OCI-LY3 (cell line): Measurements from ENCODE around the gene CD248.

Experiments used
- H2AFZ ChIP-seq: fragments of 200-600, 300-600 bp; shearing (Covaris generic); 2 replicates; pipeline ENCODE4 v1.6.0; 2014; ENCODE audit warnings: antibody characterized with exemption, low read depth, low read length
- H3K27ac ChIP-seq: fragments of 200-600, 300-600 bp; sonication (generic); 2 replicates; pipeline ENCODE4 v1.5.1; 2014; ENCODE audit warnings: mild to moderate bottlenecking, low read length, moderate library complexity, mixed read lengths
- H3K27me3 ChIP-seq: fragments of 200-600, 300-600 bp; sonication (generic); 2 replicates; pipeline ENCODE4 v1.6.1; 2014; ENCODE audit warnings: low read depth, low read length, mixed read lengths
- H3K36me3 ChIP-seq: fragments of 200-600, 300-600 bp; sonication (generic); replicated peaks from 2 replicates; pipeline ENCODE3; 2014; ENCODE audit warnings: low read depth, low read length, mixed read lengths
- H3K4me1 ChIP-seq: fragments of 300-600, 200-600 bp; sonication (generic); 2 replicates; pipeline ENCODE4 v1.6.1; 2014; ENCODE audit warnings: low read length, mixed read lengths
- H3K4me2 ChIP-seq: fragments of 200-600, 300-600 bp; sonication (generic); 2 replicates; pipeline ENCODE4 v1.6.1; 2014; ENCODE audit warnings: low read length, mixed read lengths
- H3K4me3 ChIP-seq: fragments of 300-600, 200-600 bp; sonication (generic); 2 replicates; pipeline ENCODE4 v1.5.1; 2014; ENCODE audit warnings: antibody characterized with exemption, mild to moderate bottlenecking, low read length, moderate library complexity
- H3K79me2 ChIP-seq: fragments of 300-600, 200-600 bp; shearing (Covaris generic); 2 replicates; pipeline ENCODE4 v1.6.1; 2014; ENCODE audit warnings: mild to moderate bottlenecking, low read length, mixed read lengths
- H3K9ac ChIP-seq: fragments of 300-600, 200-600 bp; shearing (Covaris generic); 2 replicates; pipeline ENCODE4 v1.6.0; 2014; ENCODE audit warnings: mild to moderate bottlenecking, low read length, moderate library complexity
- H3K9me3 ChIP-seq: fragments of 200-600, 300-600 bp; shearing (Covaris generic); 2 replicates; pipeline ENCODE4 v1.6.1; 2014; ENCODE audit warnings: low read length, mixed read lengths; ENCODE audit not compliant: insufficient read depth
- H4K20me1 ChIP-seq: fragments of 200-600, 300-600 bp; sonication (generic); 2 replicates; pipeline ENCODE4 v1.6.1; 2016; ENCODE audit warnings: low read length, mixed read lengths; ENCODE audit not compliant: insufficient read depth
- CTCF ChIP-seq: fragments of 200-600, 300-600 bp; sonication (generic); IDR thresholded peaks from 2 replicates; pipeline ENCODE4 v1.5.1; 2014; ENCODE audit warnings: antibody characterized with exemption, low read length, low read depth
- EZH2phosphoT487 ChIP-seq: fragments of 200-600 bp; shearing (Covaris generic); IDR thresholded peaks from 2 replicates; pipeline ENCODE4 v1.6.1; 2018; ENCODE audit warnings: antibody characterized with exemption, mixed run types, low read depth

CD248 gene

DNA sequence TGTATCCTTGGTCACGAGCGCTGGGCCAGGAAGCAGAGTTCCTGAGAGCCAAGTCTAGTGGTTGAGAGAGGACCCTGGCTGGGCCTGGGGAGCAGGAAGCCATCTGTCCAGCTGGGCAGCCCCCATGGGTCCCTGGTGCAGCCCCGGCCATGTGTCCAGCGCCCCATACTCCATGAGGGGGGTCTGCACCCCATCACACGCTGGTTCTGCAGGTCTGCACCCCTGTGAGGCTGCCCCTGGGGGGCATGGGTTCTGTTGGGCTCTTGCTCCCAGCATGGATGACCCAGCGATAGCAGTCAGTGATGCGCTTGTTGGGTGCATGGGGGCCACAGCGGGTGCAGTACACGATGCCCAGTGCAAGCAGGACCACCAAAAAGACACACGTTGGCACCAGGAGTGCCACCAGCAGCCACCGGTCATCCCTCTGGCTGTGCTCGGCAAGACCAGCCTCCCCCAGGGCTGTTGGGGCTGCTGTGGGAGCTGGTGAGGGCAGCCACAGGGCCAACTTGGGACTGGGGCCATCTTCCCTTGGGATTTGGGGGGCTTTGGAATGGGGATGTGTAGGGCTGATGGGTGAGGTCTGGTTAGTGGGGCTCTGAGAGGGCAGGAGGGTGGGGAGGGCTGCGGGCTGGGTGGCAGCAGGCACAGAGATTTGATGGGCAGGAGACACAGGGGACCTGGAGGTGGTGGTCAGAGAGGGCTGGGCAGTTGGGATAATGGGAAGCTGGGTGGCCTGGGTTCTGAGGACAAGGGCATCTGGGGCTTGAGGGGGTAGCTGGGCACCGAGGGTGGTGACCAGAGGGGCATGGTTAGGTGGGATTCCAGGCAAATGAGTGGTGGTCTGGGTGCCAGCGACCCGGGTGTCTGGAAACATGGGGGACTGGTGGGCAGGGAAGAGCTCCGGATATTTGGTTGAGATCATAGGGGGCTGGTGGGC, 2.0 kb downstream of the CD248 start:
- no peaks in the 10 kb centered on the region for H4K20me1 ChIP-seq
- H3K36me3 ChIP-seq = no peaks in the 10 kb centered on the region
- H3K4me3 ChIP-seq = no peak overlapping the region
- no peak overlapping the region for H3K27ac ChIP-seq
- no peak overlapping the region for H3K4me2 ChIP-seq
- no peak overlapping the region for H2AFZ ChIP-seq
- no peak overlapping the region for H3K9ac ChIP-seq
- no peaks in the 10 kb centered on the region; the same call in 1 of the 2 replicates for H3K27me3 ChIP-seq
- H3K79me2 ChIP-seq = no peaks in the 10 kb centered on the region
- no peaks in the 10 kb centered on the region for H3K9me3 ChIP-seq
- TF ChIP-seq EZH2phosphoT487 = no peak
- TF ChIP-seq CTCF = no peak
- H3K4me1 ChIP-seq = peaks cover 21% of the 10 kb centered on the region

DNA sequence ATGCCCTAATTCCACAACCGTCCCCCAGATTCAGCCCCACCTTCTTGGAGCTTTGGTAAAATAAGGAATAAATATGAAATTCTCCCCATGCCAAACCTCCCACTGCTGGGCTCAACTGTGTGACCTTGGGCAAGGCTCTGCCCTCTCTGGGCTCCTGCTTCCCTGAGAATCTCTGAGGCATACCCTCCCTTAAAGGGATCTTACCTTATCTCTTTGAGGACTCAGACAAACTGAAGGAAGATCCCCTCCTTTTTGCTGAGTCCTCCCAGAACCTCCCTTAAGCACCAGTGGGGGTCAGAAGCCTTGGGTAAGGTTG, 2.7 kb downstream of the CD248 start:
- peaks cover 21% of the 10 kb centered on the region for H3K4me1 ChIP-seq
- no peaks in the 10 kb centered on the region for H3K36me3 ChIP-seq

GRCh38 chr11:66313321-66314185, 3.3 kb downstream of the CD248 start:
- Histone ChIP-seq H3K79me2 (no peaks in the 10 kb centered on the region), H3K4me2 (peak overlapping the region; percentile 59), H3K27ac (no peak overlapping the region), H4K20me1 (no peaks in the 10 kb centered on the region), H3K36me3 (no peaks in the 10 kb centered on the region), H3K9ac (no peak overlapping the region), H3K4me1 (peaks cover 16% of the 10 kb centered on the region), H3K9me3 (no peaks in the 10 kb centered on the region), H3K27me3 (no peaks in the 10 kb centered on the region; the same call in 1 of the 2 replicates), H2AFZ (no peak overlapping the region), H3K4me3 (peak overlapping the region; percentile 69)
- TF ChIP-seq CTCF (no peak), EZH2phosphoT487 (no peak)

More for the DNA sequence above, 2.7 kb downstream of the CD248 start:
- Histone ChIP-seq H3K27ac (no peak overlapping the region), H2AFZ (no peak overlapping the region), H3K9me3 (no peaks in the 10 kb centered on the region), H4K20me1 (no peaks in the 10 kb centered on the region), H3K4me2 (no peak overlapping the region), H3K79me2 (no peaks in the 10 kb centered on the region), H3K9ac (no peak overlapping the region), H3K27me3 (no peaks in the 10 kb centered on the region; the same call in 1 of the 2 replicates), H3K4me3 (no peak overlapping the region)
- no peak for TF ChIP-seq CTCF
- TF ChIP-seq EZH2phosphoT487 = no peak
